HG02870 (cell line): ENCODE data around the gene APOA5.
A peak's percentile ranks its signal among the peaks of the same experiment; 100 is the strongest.
"Not testable (repeated sequence)": the region's sequence is repeated elsewhere in the genome, so short reads cannot be mapped to it uniquely, and the experiment has no call there.

Source experiments
- ATAC-seq: cut with Tn5 transposase; IDR thresholded peaks from one replicate; pipeline ENCODE4 v1.9.1; 2021; ENCODE audit warnings: mild to moderate bottlenecking, moderate library complexity; ENCODE audit not compliant: unreplicated experiment

Gene APOA5

DNA sequence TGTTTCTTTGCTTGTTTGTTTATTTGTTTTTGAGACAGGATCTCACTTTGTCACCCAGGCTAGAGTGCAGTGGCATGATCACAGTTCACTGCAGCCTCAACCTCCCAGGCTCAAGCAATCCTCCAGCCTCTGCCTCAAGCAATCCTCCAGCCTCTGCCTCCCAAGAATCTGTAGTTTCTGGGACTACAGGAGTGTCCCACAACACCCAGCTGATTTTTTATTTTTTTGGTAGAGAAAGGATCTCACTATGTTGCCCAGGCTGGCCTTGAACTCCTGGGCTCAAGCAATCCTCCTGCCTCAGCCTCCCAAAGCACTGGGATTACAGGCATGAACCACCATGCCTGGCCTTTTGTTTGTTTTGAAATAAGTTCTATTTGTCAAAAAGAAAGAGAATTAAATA lies 10.0 kb upstream of the APOA5 start:
- ATAC-seq: not testable (repeated sequence)

DNA sequence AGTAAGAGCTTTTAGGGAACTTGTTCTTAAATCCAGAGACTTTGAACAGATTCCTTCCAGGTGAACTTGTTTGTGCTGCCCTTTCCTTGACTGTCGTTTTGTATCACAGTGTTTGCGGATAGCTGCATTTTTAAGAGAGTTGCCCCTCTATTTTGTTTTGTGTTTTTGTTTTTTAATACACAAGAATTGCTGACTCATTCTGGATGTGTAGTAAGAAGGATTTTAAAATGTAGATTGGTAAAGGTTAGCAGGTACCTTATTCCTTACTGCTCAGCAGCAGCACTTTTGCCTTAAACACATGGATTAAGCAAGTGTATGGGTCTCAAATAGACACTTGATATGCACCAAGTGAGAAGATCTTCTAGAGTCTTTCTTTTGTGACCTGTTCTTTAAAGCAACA lies 8.9 kb upstream of the APOA5 start:
- no peak for ATAC-seq

DNA sequence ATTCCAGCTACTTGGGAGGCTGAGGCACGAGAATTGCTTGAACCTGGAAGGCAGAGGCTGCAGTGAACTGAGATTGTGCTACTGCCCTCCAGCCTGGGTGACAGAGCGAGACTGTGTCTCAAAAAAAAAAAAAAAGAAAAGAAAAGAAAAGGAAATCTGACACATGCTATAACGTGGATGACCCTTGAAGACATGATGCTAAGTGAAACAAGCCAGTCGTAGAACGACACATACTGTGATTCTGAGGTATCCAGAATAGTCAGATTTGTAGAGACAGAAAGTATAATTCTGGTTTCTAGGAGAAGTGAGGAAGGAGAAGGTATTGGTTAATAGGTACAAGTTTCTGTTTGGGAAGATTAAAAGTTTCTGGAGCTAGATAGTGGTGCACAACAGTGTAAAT lies 6.7 kb upstream of the APOA5 start:
- ATAC-seq: no peak

DNA sequence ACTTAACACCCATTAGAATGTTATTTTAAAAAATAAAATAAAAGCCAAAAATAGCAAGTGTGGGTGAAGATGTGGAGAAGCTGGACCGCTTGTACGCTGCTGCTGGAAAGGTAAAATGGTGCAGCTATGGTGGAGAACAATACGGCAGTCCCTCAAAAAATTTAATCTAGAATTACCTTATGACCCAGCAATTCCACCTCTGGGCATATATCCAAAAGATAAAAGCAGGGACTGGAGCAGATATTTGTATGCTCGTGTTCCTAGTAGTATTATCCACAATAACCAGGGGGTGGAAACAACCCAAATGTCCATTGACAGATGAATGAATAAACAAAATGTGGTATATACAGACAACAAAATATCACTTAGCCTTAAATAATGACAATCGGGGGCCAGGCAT lies 6.1 kb upstream of the APOA5 start:
- no peak for ATAC-seq

DNA sequence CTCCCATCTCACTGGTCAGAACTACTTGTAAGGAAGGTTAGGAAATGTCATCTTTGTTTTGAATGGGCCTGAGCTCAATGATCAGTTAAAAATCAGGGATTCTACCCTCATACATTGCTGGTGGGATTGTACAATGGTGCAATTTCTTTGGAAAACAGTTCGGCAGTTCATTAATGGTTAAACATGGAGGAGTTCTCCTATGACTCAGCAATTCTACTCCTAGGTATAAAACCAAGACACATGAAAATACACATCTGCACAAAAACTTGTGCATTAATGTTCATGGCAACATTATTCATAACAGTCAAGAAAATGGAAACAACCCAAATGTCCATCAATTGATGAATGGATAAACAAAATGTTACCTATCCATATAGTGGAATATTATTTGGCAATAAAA lies 4.9 kb upstream of the APOA5 start:
- ATAC-seq: no peak

DNA sequence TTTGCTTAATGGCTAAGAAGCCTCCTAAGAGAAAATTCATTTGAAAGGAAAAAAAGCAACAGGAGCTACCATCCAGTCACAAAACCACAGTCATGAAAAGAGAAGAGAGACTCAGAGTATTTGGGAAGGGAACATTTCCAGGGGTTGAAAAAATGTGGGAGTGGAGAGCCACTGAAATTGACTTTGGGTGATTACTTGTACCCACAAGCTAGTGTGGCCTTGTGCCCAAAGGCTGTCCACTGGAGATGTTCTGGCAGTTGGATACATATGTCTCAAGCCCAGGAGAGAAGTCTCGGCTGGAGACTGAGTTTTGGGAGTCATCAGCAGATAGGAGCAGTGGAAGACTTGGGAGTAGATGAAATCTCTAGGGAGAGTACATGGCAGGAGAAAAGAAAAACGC lies 3.2 kb upstream of the APOA5 start:
- no peak for ATAC-seq

DNA sequence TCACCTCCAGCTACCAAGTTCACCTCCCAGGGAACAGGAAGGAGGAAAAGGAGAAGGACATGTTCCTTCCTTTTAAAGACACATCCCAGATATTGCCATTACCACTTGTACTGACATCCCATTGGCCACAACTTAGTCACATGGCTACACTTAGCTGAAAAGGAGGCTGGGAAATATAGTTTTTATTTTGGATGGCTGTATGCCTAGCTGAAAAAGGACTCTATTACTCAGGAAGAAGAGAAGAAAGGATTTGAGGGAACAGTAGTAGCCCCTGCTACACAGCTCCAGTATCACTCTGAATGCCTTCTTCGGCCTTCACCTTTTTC lies 2.1 kb upstream of the APOA5 start:
- no peak for ATAC-seq

DNA sequence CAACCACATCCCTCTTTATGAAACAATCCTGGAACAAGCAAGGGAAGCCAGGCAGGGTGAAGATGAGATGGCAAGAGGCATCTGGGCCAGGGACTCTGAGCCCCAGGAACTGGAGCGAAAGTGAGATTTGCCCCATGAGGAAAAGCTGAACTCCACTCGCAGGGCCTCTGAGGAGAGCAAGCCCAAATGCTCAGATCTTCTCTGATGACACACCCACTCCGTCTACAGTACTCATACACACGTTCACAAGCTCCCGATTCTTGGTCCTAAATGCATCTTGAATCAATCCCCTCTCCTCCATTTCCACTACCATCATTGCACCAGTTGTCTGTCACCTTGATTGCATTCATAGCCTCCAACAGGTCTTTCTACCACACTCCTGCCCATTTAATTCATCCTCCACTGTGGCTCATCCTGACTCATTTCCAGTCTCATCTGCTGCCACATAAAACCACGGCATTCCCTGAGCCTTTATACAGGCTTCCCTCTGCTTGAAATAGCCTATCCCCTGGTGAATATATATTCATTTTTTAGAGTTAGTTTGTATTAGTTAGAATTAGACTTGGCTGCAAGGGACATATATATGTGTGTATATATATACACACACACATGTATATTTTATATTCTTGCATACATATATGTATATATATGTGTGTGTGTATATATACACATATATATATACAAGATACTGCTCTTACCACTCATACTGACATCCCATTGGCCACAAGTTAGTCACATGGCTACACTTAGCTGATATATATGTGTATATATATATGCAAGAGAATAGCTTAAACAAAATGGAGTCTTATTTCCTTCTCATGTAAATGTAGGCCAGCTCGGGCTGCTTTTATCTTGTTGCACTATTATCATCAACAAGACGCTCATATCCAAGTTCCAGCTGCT lies 1.4 kb upstream of the APOA5 start:
- no peak for ATAC-seq

DNA sequence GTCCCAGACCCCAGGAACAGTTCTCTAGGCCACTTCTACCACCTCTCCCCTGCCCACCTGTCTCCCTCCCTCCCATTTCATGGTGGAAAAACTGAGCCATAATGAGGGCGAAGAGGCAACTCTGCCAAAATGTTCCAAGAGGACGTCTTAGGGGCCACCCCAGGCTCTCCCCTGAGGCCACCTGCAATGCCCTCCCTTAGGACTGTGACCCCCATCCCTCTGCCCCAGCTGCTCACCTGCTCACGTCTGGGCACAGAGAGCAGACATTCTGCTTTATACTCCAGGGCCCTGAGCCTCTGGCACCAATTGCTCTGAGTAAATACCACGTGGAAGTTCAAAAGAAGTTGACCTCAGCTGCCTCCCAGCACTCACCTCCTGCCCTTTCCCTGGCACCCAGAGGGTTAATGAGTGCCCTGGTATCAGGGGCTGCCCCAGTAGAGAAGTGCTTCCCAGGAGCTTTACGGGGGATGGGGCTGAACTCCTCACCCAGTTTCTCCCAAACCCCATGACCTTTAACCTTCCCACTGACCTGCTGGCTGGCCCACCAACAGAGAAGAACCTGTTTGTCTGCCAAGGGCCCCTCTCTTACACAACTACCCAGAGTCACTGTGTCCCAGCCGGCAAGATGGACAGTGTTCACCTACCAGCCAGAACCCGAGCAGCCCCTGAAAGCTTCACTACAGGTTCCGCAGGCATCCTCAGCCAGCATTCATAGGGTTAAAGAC lies 627 bp upstream of the APOA5 start:
- no peak for ATAC-seq

DNA sequence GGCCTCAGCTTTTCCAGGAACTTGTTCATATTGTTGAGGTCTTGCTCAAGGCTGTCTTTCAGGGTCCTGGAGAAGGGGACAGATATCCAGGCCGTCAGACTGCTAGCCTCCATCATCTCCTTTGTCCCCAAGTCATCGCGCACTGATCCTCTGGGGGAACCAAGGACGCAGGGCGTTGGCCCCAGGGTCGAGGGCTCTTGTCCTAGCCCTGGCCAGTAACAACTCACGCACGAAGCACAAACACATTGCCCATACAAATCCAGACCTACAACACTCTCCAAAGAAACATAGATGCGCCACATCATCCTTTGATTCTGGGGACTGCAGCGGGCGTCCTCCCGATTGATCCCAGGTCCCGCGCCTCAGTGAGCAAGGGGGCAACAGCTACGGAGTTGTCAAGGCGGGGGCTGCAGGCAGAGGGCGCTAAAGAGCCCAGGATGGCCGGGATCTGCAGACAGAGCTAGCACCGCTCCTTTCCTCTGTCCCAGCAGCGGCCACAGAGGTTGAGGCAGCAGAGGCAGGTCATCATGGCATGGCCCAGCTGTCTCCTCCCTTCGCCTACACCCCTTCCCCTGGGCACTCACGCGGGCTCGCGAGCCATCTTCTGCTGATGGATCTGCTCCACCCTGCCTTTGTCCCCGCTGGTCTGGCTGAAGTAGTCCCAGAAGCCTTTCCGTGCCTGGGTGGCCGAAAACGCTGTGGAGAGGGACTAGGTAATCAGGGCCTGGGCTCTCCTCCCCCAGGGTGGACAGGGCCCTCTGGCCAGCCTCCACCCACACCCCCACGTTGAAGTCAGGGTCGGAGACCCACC lies 472 bp downstream of the APOA5 start:
- peak; percentile 36 for ATAC-seq

DNA sequence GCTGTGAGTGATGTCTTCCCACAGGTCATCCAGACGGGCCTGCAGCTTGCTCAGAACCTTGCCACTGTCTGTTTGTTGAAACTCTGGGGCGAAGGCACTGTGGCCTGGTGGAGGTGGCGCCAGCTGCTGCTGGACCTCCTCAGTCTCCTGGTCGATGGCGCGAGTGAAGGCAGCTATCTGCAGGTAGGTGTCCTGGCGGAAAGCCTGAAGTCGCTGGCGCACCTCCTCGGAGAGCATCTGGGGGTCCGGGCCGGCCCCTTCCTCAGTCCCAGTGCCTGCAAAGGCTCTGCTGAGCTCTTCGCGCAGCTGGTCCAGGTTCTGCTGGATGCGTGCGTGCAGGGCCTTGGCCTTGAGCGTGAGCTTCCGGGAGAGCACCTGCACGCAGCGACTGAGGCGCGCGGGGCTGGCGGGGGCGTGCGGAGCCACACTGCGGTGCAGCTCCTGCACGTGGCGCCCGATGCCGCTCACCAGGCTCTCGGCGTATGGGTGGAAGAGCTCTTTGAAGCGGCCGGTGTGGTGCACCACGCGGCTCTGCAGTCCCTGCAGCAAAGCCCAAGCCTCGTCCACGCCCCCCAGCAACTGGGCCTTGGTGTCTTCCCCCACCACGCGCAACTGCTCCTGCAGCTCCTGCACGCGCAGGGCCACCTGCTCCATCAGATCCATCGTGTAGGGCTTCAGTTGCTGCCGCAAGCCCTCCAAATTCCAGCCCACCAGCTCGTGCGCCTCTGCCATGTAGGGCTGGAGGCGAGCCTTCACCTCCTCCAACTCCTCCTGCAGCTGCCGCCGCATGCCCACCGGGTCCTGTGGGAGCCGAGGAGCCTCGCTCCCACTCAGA lies 1.3 kb downstream of the APOA5 start:
- ATAC-seq: no peak

DNA sequence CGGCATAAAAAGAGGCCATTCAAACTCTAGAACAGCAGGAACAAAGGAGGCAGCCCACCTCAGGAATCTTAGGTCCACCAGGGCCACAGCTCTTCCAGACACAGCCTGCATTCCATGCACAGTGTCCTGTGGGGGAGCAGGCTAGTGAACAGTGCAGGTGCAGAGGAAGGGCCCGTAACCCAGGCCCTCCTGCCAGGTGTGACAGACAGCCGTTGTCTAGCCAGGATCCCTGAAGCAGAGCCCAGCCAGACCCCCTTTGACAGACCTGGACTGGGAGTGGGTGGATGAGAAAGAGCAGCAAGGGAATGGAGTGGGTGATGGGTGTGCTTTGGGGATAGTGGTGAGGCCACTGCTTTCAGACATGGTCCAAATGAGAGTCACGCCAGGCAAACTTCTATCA lies 2.7 kb downstream of the APOA5 start:
- ATAC-seq: no peak

DNA sequence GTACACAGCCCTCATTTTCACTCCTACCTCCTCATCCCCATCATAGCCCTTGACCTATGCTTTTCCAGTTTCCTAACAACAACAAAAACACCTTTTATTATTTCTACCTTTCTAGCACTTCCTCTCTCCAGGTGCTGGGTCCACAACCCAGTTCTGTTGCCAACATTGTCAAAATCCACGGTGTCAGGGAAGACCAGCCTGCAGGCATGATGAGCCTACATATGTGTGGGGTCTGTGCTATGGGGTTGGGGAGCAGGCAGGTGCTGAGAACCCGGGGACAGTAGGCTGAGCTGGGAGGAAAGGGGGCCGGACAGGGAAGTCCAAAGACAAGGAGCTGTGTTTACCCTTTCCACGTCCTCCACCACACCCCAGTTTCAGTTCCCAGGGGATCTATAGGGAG lies 3.1 kb downstream of the APOA5 start:
- no peak for ATAC-seq

DNA sequence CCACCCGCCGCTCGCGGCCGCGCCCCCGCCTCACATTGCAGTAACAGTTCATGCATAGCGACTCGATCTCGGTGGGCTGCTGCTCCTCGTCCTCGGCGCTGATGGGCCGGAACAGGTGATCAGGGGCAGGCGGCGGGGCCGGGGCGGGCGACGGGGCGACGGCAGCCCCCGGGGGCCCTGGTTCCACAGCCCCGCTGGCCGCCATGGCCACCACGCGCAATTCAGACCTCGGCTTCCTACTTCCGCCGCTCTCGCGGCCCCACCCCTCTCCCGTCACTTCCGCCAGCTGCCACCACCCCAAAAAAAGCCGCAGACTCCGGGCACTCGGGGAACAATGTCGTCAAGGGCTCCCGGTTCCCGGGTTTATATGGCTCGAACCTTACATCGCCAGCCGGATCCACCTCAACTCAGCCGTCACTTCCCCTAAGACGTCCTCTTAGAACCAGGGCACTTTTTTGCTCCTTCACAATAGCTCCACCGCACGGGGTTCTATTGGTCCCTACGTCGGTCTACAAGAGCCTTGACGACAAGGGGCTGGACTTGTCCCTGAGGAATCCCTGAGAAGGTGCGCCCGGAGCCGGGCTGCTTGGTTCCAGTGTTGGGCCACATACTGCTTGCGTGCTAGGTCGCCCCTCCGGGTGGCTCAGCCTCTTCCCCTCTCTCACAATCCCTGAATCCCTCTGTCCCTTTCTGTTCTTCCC lies 3.7 kb downstream of the APOA5 start, which contains the start of gene ZPR1:
TSS of gene ZPR1 (minus strand) at position 238 of the 701 bp plus-strand sequence. CDS start at position 205, 33 bp downstream.
- ATAC-seq: peak; percentile 82

DNA sequence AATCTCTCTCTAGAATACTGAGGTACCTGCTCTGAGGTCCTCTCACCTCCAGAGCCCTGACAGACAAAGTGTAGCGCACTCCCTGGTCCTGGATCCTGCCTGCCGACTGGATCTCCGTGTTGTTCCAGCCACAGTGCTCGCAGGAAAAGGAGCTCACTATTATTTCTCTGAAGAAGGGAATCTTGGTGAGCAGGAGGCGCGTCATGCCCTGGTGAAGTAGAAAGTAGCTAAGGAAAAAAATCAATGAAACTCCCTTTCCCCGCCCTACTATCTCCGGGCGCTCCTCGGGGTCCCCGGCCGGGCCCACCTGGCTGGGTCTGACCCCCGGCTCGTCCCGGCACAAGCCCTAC lies 4.3 kb downstream of the APOA5 start:
- ATAC-seq: no peak

DNA sequence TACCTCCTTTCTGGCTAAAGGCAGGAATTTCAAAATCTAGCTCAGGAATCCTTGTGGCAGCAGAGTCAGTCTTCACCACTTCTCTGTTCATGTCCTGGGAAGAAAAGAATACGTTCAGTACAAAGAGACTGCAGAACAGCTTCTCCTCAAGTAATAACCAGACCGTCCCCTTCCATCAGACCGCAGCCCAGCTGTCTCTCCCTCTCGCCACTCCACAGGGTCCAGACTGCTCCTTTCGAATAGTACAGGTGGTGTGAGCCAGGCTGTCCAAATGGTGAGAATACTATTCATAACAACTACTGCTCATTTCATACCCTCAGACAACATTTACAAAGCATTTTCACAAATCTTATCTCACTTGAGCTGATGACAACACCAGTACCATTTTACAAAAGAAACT lies 4.7 kb downstream of the APOA5 start:
- no peak for ATAC-seq

DNA sequence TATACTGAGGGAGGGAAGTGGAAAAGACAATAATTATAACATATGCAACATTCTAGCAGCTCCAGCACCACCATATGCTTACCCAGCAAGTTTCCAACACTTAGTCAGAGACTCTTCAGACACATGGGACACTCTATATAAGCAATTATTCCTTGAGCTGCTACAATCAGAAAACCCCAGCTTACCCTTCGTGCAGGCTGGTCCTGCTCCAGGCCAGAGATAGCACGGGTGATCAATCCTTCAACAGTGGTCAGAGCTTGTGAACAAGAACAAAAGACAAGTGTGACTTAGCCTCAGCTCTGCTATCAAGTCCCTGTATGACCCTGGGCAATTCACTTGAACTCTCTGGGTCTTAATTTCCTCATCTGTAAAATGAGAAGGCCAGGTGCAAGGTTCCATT lies 5.4 kb downstream of the APOA5 start:
- ATAC-seq: no peak

DNA sequence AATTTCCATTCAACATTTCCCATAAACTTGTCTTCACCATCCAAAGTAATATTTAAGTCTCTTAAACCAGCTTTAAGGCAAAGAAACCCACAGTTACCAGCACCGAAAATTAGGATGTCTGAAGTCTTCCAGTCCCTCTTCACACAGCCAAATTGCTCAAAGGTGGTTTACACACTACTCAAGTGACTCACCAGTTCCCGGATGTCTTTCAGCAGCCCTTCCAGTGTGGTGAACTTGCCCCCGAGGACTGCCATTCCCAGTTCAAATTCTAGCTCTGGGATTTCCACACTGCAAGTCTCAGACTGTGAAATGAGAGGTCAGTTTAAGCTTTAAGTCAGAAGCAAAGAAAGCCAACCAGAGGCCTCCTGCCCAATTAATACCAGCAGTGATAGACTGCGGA lies 9.0 kb downstream of the APOA5 start:
- peak; percentile 52 for ATAC-seq

DNA sequence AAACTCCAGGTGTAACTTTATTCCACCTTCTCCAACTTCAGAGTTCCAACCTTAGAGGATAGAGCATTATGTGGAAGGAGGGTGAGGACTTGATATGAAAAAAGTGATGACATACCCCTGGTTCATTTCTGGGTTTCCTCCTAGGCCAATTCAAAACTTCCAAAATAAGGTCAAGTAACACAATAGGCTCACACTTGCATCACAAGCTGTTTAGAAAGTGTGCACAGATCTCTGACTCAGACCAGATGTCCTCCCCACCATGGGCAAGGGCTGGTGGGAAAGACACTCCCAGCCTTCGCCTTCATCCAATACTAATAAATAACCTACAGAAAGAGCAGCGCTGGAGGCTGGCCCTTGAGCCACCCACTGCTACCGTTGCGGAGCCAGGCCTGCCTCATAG lies 13.1 kb downstream of the APOA5 start:
- no peak for ATAC-seq

DNA sequence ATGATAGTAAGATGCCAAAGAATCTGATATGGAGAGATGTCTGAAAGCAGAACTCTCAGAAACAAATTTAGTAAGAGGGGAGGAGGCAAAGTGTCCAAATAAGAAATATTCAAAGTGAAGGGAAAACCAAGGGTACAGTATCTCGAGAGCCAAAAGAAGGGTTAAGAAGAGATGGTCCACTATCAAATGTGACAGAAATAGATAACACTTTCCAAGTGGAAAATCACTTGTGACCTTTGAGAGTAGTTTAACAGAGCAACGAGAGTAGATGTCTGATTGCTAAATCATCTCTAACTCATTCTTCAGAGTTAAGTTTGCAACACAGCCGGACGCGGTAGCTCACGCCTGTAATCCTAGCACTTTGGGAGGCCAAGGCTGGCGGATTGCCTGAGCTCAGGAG lies 14.6 kb downstream of the APOA5 start:
- ATAC-seq: no peak
